ENCODE results near the gene HLA-DRB5.

Gene HLA-DRB5

DNA sequence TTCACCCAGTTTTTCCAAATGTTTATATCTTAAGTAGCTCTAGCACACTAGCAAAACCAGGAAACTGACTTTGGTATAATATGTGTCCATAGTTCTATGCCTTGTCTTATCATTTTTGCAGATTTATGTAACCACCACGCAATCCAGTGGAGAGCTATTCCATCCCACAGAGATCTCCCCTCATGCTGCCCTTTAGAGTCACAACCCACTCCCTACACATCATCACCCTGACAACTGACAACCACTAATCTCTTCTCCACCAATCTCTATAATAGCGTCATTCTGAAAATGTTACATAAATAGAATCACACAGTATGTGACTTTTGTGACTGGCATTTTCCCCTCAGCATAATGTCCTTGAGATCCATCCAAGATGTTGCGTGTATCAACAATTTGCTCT is 29.1 kb downstream of the HLA-DRB5 start:
- TF ChIP-seq CEBPB (IDR thresholded peaks at IDR 0.05): no peak

DNA sequence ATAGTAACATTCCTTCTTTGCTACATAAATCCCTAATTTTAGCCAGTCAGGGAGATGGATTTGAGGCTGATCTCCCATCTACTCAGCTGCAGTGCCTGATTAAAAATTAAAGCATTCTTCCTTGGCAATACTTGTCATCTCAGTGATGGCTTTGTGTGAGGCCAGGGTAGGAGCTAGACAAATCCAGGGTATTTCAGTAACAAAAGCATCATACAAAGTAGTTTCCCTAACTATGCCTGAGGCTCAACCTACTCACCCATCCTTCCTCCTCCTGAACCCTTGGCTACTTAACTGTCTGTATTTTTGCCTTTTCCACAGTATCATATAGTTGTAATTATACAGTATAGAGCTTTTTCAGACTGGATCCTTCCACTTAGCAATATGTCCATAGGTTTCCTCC is 37.7 kb downstream of the HLA-DRB5 start:
- TF ChIP-seq, protein P1, sequence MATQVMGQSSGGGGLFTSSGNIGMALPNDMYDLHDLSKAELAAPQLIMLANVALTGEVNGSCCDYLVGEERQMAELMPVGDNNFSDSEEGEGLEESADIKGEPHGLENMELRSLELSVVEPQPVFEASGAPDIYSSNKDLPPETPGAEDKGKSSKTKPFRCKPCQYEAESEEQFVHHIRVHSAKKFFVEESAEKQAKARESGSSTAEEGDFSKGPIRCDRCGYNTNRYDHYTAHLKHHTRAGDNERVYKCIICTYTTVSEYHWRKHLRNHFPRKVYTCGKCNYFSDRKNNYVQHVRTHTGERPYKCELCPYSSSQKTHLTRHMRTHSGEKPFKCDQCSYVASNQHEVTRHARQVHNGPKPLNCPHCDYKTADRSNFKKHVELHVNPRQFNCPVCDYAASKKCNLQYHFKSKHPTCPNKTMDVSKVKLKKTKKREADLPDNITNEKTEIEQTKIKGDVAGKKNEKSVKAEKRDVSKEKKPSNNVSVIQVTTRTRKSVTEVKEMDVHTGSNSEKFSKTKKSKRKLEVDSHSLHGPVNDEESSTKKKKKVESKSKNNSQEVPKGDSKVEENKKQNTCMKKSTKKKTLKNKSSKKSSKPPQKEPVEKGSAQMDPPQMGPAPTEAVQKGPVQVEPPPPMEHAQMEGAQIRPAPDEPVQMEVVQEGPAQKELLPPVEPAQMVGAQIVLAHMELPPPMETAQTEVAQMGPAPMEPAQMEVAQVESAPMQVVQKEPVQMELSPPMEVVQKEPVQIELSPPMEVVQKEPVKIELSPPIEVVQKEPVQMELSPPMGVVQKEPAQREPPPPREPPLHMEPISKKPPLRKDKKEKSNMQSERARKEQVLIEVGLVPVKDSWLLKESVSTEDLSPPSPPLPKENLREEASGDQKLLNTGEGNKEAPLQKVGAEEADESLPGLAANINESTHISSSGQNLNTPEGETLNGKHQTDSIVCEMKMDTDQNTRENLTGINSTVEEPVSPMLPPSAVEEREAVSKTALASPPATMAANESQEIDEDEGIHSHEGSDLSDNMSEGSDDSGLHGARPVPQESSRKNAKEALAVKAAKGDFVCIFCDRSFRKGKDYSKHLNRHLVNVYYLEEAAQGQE (IDR thresholded peaks at IDR 0.05; ENCODE audit: low read depth): no peak
- TF ChIP-seq RAD21 (IDR thresholded peaks at IDR 0.05; ENCODE audit: low read depth) (no peak), CREB1 (IDR thresholded peaks at IDR 0.05; ENCODE audit: low read depth) (no peak), EGR1 (IDR thresholded peaks at IDR 0.05) (no peak), NFIC (IDR thresholded peaks at IDR 0.05) (no peak), TAF1 (IDR thresholded peaks at IDR 0.05; ENCODE audit: low read depth) (no peak), EP300 (IDR thresholded peaks at IDR 0.05; ENCODE audit: borderline replicate concordance) (no peak), ZBTB7A (IDR thresholded peaks at IDR 0.05; ENCODE audit: low read depth) (no peak)
- TF ChIP-seq, protein P2, sequence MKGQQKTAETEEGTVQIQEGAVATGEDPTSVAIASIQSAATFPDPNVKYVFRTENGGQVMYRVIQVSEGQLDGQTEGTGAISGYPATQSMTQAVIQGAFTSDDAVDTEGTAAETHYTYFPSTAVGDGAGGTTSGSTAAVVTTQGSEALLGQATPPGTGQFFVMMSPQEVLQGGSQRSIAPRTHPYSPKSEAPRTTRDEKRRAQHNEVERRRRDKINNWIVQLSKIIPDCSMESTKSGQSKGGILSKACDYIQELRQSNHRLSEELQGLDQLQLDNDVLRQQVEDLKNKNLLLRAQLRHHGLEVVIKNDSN (IDR thresholded peaks at IDR 0.05): no peak

DNA sequence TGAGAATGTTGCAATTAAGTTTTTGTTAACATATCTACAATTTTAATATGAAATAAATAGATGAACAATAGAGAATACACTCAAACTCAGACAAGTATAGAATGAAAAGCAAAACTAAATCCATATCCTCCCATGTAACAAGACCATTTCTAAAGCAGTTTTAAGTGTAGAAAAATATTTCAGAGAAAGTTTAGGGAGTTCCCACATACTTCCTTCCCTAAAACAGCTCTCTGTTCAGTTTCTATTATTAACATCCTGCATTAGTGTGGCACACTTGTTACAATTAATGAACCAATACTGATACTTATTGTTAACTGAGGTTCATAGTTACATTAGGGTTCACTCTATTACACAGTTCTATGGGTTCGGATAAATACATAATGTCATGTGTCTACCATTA is 38.4 kb downstream of the HLA-DRB5 start:
- no peak for TF ChIP-seq NFIC (IDR thresholded peaks at IDR 0.05)
- no peak for TF ChIP-seq ZBTB7A (IDR thresholded peaks at IDR 0.05; ENCODE audit: low read depth)
- no peak for TF ChIP-seq TEAD4 (IDR thresholded peaks at IDR 0.05)
- TF ChIP-seq, protein P1 (IDR thresholded peaks at IDR 0.05; ENCODE audit: low read depth): no peak
- TF ChIP-seq CREB1 (IDR thresholded peaks at IDR 0.05; ENCODE audit: low read depth): no peak
- TF ChIP-seq EP300 (IDR thresholded peaks at IDR 0.05; ENCODE audit: borderline replicate concordance): no peak
- TF ChIP-seq, protein P2 (IDR thresholded peaks at IDR 0.05): no peak
- TF ChIP-seq EGR1 (IDR thresholded peaks at IDR 0.05): no peak
- TF ChIP-seq CEBPB (IDR thresholded peaks at IDR 0.05): no peak
- no peak for TF ChIP-seq FOXM1 (IDR thresholded peaks at IDR 0.05; ENCODE audit: borderline replicate concordance, low read depth)
- TF ChIP-seq RAD21 (IDR thresholded peaks at IDR 0.05; ENCODE audit: low read depth): no peak
- no peak for TF ChIP-seq TAF1 (IDR thresholded peaks at IDR 0.05; ENCODE audit: low read depth)
- no peak for TF ChIP-seq TCF12 (IDR thresholded peaks at IDR 0.05; ENCODE audit: low read depth)
- TF ChIP-seq YY1 (IDR thresholded peaks at IDR 0.05; ENCODE audit: low read depth): no peak
- TF ChIP-seq, protein P3, sequence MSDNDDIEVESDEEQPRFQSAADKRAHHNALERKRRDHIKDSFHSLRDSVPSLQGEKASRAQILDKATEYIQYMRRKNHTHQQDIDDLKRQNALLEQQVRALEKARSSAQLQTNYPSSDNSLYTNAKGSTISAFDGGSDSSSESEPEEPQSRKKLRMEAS (IDR thresholded peaks at IDR 0.05): no peak

DNA sequence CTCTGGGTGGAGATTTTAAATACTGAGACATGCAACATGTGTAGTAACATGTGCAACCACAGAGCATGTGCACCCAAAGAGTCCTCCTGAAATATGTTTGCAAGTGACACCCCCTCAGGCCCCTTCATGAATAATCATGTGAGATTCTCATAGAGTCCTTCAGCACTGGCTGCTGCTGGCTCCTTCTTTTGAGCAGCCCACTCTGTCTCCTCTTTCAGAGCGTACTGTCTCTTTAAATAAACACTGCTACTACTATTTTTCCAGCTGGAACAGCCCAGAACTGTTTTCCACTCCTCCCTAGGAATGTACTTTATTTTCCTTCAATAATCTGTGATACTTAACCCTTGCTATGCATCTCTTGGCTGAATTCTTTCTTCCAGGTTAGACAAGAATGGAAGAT is 42.0 kb downstream of the HLA-DRB5 start:
- TF ChIP-seq CEBPB (IDR thresholded peaks at IDR 0.05) (no peak), TAF1 (IDR thresholded peaks at IDR 0.05; ENCODE audit: low read depth) (no peak), YY1 (IDR thresholded peaks at IDR 0.05; ENCODE audit: low read depth) (no peak), FOXM1 (IDR thresholded peaks at IDR 0.05; ENCODE audit: borderline replicate concordance, low read depth) (no peak), NFIC (IDR thresholded peaks at IDR 0.05) (no peak), CREB1 (IDR thresholded peaks at IDR 0.05; ENCODE audit: low read depth) (no peak), RAD21 (IDR thresholded peaks at IDR 0.05; ENCODE audit: low read depth) (no peak), EP300 (IDR thresholded peaks at IDR 0.05; ENCODE audit: borderline replicate concordance) (no peak), ZBTB7A (IDR thresholded peaks at IDR 0.05; ENCODE audit: low read depth) (no peak), TEAD4 (IDR thresholded peaks at IDR 0.05) (no peak), TCF12 (IDR thresholded peaks at IDR 0.05; ENCODE audit: low read depth) (no peak), EGR1 (IDR thresholded peaks at IDR 0.05) (no peak)
- TF ChIP-seq, protein P2 (IDR thresholded peaks at IDR 0.05): no peak
- TF ChIP-seq, protein P1 (IDR thresholded peaks at IDR 0.05; ENCODE audit: low read depth): no peak
- TF ChIP-seq, protein P3 (IDR thresholded peaks at IDR 0.05): no peak

All from Ishikawa (cell line).